MM.1S (cell line): Measurements from ENCODE around the gene CBFA2T2.

ENCODE experiments used
- EZH2 ChIP-seq: fragments of 300-600 bp; sonication (generic); optimal IDR thresholded peaks from 2 replicates; pipeline ENCODE3; 2017; ENCODE audit warnings: low read depth, mild to moderate bottlenecking, antibody characterized with exemption, low read length, mixed read lengths
- EZH2phosphoT487 ChIP-seq: fragments of 300-600 bp; sonication (generic); IDR thresholded peaks from 2 replicates; pipeline ENCODE4 v1.6.1; 2018; ENCODE audit warnings: antibody characterized with exemption, low read length
- TF ChIP-seq, protein P1 (sequence below): fragments of 300-600 bp; sonication (generic); IDR thresholded peaks from 2 replicates; pipeline ENCODE4 v1.5.1; 2016; ENCODE audit warnings: antibody characterized with exemption, low read length, mixed read lengths

- TF ChIP-seq EZH2 (no peak), EZH2phosphoT487 (no peak)
- TF ChIP-seq, protein P1, sequence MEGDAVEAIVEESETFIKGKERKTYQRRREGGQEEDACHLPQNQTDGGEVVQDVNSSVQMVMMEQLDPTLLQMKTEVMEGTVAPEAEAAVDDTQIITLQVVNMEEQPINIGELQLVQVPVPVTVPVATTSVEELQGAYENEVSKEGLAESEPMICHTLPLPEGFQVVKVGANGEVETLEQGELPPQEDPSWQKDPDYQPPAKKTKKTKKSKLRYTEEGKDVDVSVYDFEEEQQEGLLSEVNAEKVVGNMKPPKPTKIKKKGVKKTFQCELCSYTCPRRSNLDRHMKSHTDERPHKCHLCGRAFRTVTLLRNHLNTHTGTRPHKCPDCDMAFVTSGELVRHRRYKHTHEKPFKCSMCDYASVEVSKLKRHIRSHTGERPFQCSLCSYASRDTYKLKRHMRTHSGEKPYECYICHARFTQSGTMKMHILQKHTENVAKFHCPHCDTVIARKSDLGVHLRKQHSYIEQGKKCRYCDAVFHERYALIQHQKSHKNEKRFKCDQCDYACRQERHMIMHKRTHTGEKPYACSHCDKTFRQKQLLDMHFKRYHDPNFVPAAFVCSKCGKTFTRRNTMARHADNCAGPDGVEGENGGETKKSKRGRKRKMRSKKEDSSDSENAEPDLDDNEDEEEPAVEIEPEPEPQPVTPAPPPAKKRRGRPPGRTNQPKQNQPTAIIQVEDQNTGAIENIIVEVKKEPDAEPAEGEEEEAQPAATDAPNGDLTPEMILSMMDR = no peak
These were observed 29.2 kb upstream of the CBFA2T2 start for GRCh38 chr20:33460711-33461110.
